HG03457 (cell line): ENCODE results near the gene MCM5.
"Not testable (repeated sequence)": the region's sequence is repeated elsewhere in the genome, so short reads cannot be mapped to it uniquely, and the experiment has no call there.

ENCODE experiments used
- ATAC-seq: cut with Tn5 transposase; IDR thresholded peaks from one replicate; pipeline ENCODE4 v1.9.1; 2021; ENCODE audit warnings: moderate number of reproducible peaks; ENCODE audit not compliant: unreplicated experiment

The MCM5 gene

DNA sequence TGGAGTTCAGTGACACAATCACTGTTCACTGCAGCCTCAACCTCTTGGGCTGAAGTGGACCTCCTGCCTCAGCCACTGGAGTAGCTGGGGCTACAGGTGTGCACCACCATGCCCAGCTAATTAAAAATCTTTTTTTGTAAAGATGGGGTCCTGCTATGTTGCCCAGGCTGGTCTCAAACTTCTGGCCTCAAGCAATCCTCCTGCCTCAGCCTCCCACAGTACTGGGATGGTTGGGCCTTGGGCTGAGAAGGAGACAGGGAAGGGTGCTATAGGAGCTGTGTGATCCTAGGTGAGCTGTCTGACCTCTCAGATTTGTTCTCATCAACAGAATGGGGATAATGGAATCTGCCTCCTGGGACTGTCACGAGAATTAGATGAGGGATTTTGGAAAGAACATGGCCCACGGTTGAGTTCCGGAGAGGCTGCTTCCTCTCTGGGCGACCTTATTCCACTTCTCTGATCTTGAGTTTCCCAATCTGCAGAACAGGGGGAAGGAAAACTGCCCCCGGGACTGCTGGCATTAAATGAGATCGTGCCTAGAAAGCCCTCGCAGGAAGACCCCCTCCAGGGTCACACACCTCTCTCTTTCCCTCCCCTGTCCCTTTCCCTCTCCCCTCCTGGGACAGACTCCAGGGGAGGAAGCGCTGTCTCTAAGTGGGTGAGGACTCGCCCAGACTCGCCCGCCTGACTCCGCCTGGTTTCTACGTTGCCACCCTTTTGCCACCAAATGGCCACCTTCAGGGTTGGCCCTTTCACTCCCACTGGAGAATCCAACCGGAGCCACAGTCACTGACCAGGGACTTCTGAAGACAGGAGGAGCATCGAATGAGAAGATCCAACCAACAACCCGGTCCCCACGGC is 50.1 kb downstream of the MCM5 start:
- ATAC-seq: no peak

DNA sequence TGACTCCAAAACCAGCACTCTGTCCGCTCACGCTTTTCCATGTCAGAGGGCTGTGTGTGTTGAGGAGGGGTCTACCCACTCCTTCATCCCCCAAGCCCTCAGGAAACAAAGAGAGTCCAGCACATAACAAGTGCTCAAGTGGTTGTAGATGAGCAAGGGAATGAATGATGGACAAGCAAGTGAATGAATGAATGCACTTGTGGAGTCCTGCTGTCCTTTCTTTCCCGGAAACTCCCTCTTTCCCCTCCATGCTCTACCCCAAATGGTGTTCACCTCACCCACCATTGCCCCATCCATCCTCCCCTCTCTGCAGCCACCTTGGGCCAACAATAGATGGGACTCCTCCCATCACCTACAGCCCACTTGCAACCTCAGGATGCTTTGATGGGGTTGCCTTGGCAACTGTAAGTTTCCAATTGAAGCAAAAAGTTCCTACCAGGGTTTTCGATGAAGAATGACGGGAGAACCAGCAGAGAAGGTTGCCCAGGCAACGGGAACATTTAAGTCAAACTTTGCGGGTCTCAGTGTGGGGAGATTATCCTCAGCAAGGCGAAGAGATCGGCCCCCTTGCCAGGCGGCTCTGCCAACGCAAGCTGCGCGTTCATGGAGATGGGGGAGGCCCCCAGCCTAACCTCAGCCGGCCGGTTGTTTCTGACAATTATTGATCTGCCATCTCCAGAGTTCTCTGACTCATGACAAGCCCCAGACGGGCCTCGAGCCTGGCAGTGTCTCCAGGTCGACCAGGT is 51.1 kb downstream of the MCM5 start:
- ATAC-seq: no peak

DNA sequence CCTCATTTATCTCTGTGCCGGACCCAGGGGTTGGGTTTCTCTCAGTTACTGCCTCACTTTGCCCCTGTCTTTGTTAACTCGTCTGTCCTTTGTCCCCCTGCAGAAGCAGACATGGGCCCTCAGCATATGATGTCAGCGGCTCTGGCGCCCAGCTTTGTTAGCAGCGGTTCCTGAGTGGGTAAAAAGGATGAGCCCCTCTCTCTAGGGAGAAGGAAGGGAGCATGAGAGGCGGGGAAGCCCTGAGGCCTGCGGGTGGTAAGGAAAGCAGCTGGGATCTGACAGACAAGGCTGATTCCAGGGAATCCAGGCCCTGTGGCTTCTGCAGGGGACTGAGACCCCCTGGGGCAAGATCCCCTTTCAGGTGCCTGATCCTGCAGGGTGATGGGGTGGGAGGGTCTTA is 51.7 kb downstream of the MCM5 start:
- ATAC-seq: no peak

DNA sequence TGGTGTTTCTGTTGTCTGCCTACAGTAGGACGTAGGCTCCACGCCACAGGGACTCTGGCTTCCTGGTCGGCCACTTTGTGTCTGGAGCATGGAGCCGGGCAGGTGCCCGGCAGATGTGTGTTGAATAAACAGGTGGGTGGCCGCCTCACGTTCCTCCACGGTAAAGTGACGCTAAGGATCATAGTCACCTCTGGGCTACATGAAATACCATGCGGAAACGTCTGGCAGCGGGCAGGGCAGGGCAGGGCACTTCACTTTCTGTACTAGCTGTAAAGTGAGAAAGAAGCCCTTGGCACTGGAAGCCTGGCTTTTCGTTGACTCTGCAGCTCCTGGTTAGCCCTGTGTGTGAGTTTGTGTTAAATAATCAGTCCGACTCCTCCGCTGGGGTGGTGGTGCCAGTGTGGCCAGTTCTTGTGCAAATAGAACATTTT is 52.4 kb downstream of the MCM5 start:
- ATAC-seq: no peak

DNA sequence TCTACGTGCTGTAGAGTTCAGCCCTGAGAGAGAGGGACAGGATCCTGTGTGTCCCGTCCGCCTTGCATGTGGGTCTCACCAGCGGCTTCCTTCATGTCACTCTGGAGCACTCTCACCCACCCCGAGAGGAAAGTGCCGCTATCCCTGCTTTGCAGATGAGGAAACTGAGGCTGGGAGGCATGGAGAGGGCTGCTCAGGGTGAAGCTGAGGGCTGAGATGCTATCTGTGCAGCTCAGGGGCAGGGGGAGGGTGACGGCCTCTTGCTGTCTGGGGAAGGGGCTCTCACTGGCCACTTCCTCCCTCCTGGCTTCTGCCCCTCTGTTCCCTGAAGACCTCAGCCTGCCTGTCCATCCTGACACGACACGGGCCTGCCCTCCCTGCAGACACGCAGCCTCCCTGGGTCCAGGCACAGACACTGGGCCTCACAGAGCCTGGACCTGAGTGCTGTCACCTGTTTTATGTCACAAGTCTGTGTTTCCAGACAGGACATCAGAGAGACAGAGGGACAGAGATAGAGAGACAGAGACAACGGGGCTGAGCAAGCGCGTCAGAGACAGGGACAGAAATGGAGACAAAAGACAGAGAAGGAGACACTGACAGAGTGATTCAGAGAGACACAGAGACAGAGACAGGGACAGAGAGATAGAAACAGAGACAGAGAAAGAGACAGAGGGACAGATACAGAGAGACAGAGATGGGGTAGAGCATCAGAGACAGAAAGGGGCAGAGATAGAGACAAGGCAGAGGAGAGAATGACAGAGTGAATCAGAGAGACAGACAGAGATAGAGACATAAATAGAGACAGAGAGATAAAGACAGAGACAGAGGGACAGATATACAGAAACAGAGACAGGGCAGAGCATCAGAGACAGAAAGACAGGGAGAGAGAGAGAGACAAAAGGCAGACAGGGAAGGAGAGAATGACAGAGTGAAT is 53.1 kb downstream of the MCM5 start:
- ATAC-seq: no peak

DNA sequence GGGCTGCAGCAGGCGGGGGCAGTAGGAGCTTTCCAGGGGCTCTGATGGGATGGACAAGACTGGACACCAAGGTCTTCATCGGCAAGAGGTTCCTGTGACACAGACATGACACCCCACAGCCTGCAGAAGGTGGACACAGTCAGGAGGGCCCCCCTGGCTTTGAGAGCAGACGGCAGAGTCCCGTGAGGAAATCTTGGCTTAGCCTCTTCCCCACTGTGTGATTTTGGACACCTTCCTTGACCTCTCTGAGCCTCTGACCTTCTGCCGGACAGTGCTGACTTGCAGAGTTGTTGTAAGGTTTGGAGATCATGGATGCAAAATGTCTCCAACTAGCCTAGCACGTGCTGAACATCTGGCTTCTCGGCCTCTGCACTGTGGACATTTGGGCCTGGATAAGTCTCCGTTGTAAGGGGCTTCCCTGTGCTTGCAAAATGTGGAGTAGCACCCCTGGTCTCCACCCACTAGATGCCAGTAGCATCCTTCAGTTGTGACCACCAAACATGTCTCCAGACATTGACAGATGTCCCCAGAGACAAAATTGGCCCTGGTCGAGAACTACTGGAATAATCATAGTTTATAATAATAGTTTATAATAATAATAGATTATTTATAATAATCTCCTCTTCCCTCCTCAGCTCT is 54.6 kb downstream of the MCM5 start:
- no peak for ATAC-seq

DNA sequence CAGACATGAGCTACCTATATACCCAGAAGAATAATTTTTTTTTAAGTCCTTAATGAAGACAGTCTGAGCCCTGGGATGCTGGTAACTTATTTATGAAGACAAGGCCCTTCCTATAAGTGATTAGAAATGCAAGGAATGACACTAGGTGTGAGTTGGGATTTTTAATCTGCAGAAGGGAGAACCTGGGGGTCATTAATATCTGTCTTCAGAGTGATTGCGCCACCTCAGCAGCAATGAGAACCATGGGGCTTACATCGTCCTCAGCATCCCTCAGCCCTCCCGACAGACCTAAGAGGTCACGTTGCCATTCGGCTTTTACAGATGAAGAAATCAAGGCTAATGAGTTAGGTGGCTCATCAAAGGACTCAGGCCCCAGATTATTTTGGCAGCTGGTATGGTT is 55.6 kb downstream of the MCM5 start:
- no peak for ATAC-seq

DNA sequence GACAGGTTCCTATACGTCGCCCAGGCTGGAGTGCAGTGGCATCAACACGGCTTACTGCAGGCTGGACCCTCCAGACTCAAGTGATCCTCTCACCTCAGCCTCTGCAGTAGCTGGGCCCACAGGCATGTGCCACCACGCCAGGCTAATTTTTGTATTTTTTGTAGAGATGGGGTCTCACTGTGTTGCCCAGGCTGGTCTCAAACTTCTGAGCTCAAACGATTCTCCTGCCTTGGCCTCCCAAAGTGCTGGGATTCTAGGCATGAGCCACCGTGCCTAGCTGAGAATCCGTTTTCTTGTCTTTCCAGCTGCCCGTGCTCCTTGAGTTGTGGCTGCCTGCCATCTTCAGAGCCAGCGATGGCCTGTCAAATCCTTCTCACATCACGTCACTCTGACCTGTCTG is 56.8 kb downstream of the MCM5 start:
- no peak for ATAC-seq

DNA sequence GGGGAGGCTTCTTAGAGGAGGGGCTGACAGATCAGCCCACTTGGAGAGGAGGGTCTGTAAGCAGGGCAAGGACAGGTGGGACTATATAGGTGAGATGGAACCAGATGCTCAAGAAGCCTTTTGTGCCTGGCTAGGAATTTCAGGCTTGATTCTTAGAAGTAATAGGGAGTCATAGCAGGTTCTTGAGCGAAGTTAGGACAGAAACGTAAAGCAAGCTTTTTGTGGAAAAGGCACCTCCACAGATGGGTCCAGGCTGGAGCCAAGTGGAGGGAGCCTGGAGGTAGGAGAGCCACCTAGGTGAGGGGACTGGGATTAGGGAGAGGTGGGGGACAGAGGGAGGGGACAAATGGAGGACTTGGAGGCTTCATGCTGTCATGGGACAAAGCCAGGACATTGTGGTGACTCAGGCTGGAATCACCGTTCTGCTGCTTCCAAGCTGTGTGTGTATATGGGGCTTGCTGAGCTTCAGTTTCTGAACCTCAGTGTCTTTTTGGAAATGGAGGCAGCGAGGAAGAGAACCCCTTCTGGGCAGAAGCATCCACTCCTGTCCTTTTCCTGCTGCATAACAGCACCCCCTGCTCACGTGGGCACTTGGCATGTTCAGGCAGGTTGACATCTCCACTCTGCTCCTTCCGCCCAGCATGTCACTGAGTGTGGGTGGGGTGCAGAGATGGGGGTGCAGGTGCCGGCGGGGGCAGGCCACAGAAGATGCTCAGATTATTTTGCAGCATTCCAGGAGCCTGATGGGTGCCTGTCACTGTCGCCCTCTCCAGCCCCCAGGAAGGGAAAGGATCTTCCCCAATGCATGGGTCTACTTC is 58.0 kb downstream of the MCM5 start:
- no peak for ATAC-seq

DNA sequence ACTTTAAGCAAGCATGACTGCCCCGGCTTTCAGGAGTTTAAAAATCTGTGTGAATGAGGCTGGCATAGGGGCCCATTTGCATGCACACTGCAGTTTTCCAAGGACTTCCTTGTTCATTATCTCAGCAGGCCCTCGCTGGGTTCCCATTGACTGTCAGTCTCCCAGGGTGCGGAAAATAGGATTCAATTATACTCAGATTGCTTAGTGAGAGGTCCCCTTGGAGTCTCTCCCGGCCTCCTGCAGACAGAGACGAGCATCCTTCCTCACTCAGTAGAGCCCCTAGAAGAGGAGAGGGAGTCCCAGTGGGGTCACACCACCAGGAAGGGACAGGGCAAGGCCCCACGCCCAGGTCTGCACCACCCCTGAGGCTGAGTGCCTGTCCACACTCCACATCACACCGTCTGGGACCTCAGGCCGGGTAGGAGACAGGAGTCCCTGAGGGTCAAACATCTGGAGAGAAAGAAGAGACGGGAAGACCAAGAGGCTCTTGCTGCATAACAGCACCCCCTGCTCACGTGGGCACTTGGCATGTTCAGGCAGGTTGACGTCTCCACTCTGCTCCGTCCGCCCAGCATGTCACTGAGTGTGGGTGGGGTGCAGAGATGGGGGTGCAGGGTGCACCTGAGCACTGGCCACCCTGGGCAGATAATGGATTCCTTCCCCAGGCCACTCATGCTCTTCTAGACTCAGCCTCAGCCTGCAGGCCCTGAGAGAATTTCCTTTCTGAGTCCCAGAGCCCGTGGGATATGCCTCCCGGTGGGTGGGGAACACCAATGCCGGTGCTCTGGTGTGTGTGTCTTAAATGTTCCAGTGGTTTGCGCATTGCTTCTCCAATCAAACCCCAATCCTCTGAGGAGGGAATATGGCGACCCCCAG is 58.8 kb downstream of the MCM5 start:
- ATAC-seq: no peak

DNA sequence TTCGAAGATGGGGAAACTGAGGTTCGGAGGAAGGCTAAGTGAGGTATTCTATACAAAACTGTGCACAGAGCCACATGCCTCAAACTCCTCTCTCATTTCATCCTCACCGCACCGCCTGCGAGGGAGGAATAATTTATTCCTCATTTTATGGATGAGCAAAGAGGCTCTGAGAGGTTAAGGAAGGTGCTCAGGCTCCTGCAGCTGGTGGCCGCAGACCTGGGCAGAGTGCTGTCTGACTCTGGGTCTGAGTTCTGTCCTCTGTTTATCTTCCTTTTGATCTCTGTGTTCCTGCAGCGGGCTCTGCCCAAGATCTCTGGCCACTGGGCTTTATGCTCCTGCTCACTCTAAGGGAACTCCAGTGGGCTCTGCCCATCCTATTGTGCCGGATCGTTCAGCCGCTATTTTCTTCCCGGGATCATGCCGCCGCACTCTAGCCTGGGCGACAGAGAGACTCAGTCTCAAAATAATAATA is 59.5 kb downstream of the MCM5 start:
- ATAC-seq: no peak

DNA sequence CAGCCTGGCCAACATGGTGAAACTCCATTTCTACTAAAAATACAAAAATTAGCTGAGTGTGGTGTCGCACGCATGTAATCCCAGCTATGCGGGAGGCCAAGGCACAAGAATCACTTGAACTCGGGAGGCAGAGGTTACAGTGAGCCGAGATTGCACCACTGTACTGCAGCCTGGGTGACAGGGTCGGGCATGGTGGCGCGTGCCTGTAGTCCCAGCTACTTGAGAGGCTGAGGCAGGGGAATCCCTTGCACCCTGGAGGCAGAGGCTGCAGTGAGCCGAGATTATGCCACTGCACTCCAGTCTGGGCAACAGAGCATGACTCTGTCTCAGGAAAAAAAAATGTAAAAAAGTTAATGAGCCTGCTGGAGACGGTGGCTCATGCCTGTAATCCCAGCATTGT is 60.0 kb downstream of the MCM5 start:
- ATAC-seq: not testable (repeated sequence)

DNA sequence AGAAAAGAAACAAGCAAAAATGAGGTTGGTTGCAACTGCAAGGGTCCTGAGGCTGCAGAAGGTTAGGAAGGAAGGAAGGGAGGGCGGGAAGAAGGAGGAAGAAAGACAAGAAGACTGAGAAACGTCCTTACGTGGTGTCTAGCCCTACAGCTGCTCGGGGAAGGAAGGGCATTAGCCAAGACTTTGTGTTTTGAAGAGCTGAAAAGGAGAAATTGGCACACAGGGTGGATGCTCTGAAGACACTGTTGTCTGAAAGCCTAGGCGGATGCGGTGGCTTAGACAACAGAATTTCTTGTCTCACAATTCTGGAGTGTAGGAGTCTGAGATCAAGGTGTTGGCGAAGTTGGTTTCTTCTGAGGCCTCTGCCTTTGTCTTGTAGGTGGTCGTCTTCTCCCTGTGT is 60.7 kb downstream of the MCM5 start:
- no peak for ATAC-seq

DNA sequence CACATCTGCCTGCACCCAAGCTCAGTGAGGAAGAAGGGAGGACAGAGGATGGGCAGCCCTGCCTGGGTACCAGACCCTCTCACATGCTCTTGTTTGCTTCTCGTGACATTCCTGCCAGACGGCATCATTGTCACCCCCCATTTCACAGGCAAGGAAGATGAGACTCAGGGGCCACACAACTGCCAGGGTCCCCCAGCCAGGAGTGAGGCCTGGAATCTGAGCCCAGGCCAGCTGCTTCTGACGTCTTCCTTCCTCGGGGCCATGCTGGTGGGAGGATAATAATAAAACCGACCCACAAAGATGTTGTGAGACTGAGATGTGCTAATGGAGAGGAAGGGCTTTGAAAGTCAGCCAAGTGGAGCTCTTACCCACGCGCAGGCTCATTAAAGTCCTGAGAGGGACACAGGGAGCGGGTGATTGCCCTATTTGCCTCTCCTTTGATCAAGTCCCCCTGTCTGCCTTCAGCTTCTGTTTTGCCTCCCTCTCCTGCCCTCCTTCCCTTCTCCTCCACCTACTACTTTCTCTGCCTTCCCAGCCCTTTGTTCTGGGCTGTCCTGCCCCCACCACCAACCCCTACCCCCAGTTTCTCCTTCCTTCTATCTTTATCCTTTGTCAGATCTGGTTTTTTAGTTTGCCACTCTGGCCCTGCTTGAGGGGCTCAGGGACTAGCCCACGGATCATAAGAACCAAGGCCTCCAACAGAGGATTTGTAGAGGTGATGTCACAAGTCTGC is 62.7 kb downstream of the MCM5 start:
- ATAC-seq: no peak

DNA sequence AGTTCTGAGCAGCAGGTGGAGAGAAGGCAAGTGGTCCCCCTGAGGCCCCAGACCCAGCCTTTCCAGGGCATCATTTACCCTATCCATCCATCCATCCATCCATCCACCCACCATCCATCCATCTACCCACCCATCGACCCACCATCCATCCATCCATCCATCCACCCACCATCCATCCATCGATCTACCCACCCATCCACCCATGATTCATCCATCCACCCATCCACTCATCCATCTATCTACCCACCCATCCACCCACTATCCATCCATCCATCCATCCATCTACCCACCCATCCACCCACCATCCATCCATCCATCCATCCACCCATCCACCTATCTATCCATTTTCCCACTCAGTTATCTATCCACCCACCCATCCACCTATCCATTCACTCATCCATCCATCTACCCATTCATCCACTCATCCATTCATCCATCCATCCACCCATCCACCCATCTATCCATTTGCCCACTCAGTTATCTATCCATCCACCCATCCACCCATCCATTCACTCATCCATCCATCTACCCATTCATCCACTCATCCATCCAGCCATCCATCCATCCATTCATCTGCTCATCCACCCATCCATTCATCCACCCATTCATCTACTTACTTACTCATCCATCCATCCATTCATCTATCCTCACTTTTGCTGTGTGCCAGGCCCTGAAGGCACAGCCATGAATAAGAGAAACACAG is 63.4 kb downstream of the MCM5 start:
- no peak for ATAC-seq

DNA sequence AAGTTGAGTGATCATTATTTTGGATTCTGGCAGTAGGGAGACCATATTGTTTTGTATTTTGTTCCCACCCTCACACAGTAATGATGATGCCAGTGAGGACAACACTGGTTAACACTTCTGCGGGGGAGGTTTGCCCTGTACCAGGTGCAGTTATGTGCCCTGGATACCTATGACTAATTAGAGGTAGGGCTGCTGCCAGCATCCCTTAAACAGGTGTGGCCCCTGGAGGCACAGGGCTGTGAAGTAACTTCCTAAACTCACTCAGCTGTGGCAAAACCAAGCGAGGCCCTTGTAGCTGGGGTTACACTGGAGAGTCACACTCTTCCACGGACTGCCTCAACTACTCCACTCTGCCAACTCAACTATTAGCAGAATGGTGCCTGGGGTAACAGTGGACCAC is 64.5 kb downstream of the MCM5 start:
- no peak for ATAC-seq

DNA sequence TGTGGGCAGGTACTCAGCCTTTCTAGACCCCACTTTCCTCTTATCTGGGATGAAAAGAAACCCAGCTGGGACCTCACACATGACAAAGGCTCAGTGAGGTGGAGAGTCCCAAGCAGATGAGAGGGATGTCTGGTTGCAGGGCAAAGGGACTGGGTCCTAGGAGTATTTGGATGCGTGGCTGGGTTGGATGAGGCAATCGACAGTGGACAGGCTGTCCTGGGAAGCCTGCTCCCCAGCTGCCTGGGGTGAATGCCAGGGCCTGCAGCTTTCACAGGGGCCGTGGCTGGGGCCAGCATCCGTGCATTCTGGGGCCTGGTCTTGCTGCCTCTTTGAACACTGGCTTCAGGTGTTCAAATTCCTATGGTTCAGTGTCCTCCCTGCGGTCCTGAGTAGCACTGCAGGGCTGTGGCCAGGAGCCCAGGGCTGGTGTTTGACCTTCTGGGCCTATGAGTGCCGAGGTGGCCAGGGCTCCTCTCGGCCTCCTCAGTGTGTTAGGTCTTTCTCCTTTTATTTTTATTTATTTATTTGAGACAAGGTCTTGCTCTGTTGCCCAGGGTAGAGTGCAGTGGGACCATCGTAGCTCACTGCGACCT is 65.3 kb downstream of the MCM5 start:
- ATAC-seq: no peak
